NOMO-1 treated with dmso at 0.1 percent for 144 hours (cell line): ENCODE results near the gene PPP1R13B.

Experiments
- DNase-seq: peaks from one replicate; lab custom pipeline; 2025; ENCODE audit not compliant: unreplicated experiment; lab: John Stamatoyannopoulos, UW

Gene PPP1R13B

GRCh38 chr14:103836976-103837725 is 10.2 kb downstream of the PPP1R13B start:
- no peak for DNase-seq

GRCh38 chr14:103834956-103835355 is 12.4 kb downstream of the PPP1R13B start:
- no peak for DNase-seq

- no peak for DNase-seq
Measured at GRCh38 chr14:103833711-103834110, 13.7 kb downstream of the PPP1R13B start.

- DNase-seq: no peak
Measured at GRCh38 chr14:103832046-103832445, 15.3 kb downstream of the PPP1R13B start.

- no peak for DNase-seq
Measured at GRCh38 chr14:103830511-103831270, 16.7 kb downstream of the PPP1R13B start.

GRCh38 chr14:103828315-103828967 is 18.9 kb downstream of the PPP1R13B start:
- DNase-seq: no peak

- no peak for DNase-seq
Measured at GRCh38 chr14:103825101-103825500, 22.3 kb downstream of the PPP1R13B start.

GRCh38 chr14:103820908-103821307 is 26.5 kb downstream of the PPP1R13B start:
- DNase-seq: peak; percentile 31

- no peak for DNase-seq
Measured at GRCh38 chr14:103820382-103820781, 27.0 kb downstream of the PPP1R13B start.

GRCh38 chr14:103819503-103820307 is 27.7 kb downstream of the PPP1R13B start:
- no peak for DNase-seq

GRCh38 chr14:103818870-103819269 is 28.5 kb downstream of the PPP1R13B start:
- DNase-seq: no peak

GRCh38 chr14:103818422-103818821 is 29.0 kb downstream of the PPP1R13B start:
- no peak for DNase-seq

GRCh38 chr14:103817595-103817994 is 29.8 kb downstream of the PPP1R13B start:
- no peak for DNase-seq

- no peak for DNase-seq
Measured at GRCh38 chr14:103816991-103817390, 30.4 kb downstream of the PPP1R13B start.

- no peak for DNase-seq
Measured at GRCh38 chr14:103815253-103815652, 32.1 kb downstream of the PPP1R13B start.

- DNase-seq: no peak
Measured at GRCh38 chr14:103811189-103811588, 36.2 kb downstream of the PPP1R13B start.

- peak; percentile 13 for DNase-seq
Measured at GRCh38 chr14:103808403-103809001, 38.9 kb downstream of the PPP1R13B start.

- DNase-seq: no peak
Measured at GRCh38 chr14:103806805-103807204, 40.6 kb downstream of the PPP1R13B start.

GRCh38 chr14:103805708-103806107 is 41.7 kb downstream of the PPP1R13B start:
- no peak for DNase-seq

GRCh38 chr14:103803661-103804060 is 43.7 kb downstream of the PPP1R13B start:
- DNase-seq: no peak

- no peak for DNase-seq
Measured at GRCh38 chr14:103802356-103802755, 45.0 kb downstream of the PPP1R13B start.
